Sciatic nerve (tissue), 2 donors: ENCODE results near the gene CD1B. TPM values are rescaled to one million over a fixed set of nuclear protein-coding genes. Genes with fewer than 3 reads are reported as not detected.
A peak's percentile ranks its signal among the peaks of the same experiment; 100 is the strongest.
"Not testable (repeated sequence)": the region's sequence is repeated elsewhere in the genome, so short reads cannot be mapped to it uniquely, and the experiment has no call there.

Source experiments
- ATAC-seq: fragments of 200-7000 bp; cut with Tn5 transposase; one replicate; pipeline ENCODE4 v1.9.1; 2020; ENCODE audit warnings: mild to moderate bottlenecking, moderate library complexity
- DNase-seq: peaks from one replicate; pipeline ENCODE4 v3.0.0-alpha.2; 2020; ENCODE audit warnings: low spot score
- intact Hi-C: fragments of 100-400 bp; cut with DNase I; formaldehyde crosslinking; loops from one replicate; pipeline ENCODE4 v1.14.2; 2022
- total RNA-seq: library from RNA; stranded (reverse); fragmentation: NEBNext Ultra II Directional; extraction: Animal tissue kit (Norgen Biotek cat#: 25700); gene quantifications from one replicate; pipeline ENCODE4 v1.2.1, GENCODE V29; 2021
- donor health status: DM: no; HTN: no; CAD: no.
- donor health status: DM: no; HTN: no; CAD: no.

Gene CD1B
- total RNA-seq, result not detected

GRCh38 chr1:158331481-158332150, at the start of gene CD1B:
Gene CD1B (minus strand): TSS chr1:158331531. CDS start chr1:158331423, 108 bp downstream.
- intact Hi-C loops, result no loop called here
- ATAC-seq, result no peak
- DNase-seq, result no peak

- ATAC-seq (no peak), DNase-seq (no peak)
- intact Hi-C loops, result no loop called here
Measured at GRCh38 chr1:158374860-158375259, 43.5 kb upstream of the CD1B start.

GRCh38 chr1:158374101-158374500, 42.8 kb upstream of the CD1B start:
- ATAC-seq, intact Hi-C loops, DNase-seq: not testable (repeated sequence)

GRCh38 chr1:158371188-158371953, 40.0 kb upstream of the CD1B start:
- intact Hi-C loops, result no loop called here
- DNase-seq, result no peak

GRCh38 chr1:158366783-158367182, 35.5 kb upstream of the CD1B start:
- intact Hi-C loops, result no loop called here

More at GRCh38 chr1:158371188-158371953, 40.0 kb upstream of the CD1B start:
- ATAC-seq, result no peak

GRCh38 chr1:158362941-158363340, 31.6 kb upstream of the CD1B start:
- intact Hi-C loops, result no loop called here
- DNase-seq (no peak), ATAC-seq (no peak)

More at GRCh38 chr1:158366783-158367182, 35.5 kb upstream of the CD1B start:
- ATAC-seq, result no peak
- no peak for DNase-seq

GRCh38 chr1:158362482-158362881, 31.2 kb upstream of the CD1B start:
- ATAC-seq (no peak), DNase-seq (no peak)
- intact Hi-C loops, result no loop called here

- ATAC-seq (peak; percentile 57), DNase-seq (no peak)
- intact Hi-C loops, result no loop called here
Measured at GRCh38 chr1:158357441-158357840, 26.1 kb upstream of the CD1B start.

GRCh38 chr1:158356616-158357015, 25.3 kb upstream of the CD1B start:
- DNase-seq, result no peak
- intact Hi-C loops, result no loop called here
- ATAC-seq, result no peak

GRCh38 chr1:158355773-158356285, 24.5 kb upstream of the CD1B start:
- intact Hi-C loops, result no loop called here
- no peak for DNase-seq
- ATAC-seq, result no peak

- DNase-seq (no peak), ATAC-seq (peak; percentile 51)
- intact Hi-C loops, result no loop called here
Measured at GRCh38 chr1:158354255-158354654, 22.9 kb upstream of the CD1B start.

GRCh38 chr1:158353303-158354075, 22.2 kb upstream of the CD1B start, which contains the start of gene CD1E:
Gene CD1E (plus strand): TSS chr1:158353894. CDS start chr1:158353989, 95 bp downstream.
- intact Hi-C loops, result no loop called here
- peak; percentile 38 for ATAC-seq
- DNase-seq, result no peak

- intact Hi-C loops, DNase-seq, ATAC-seq: not testable (repeated sequence)
Measured at GRCh38 chr1:158348946-158349345, 17.6 kb upstream of the CD1B start.

GRCh38 chr1:158336413-158336812, 5.1 kb upstream of the CD1B start:
- intact Hi-C loops, DNase-seq, ATAC-seq: not testable (repeated sequence)

- intact Hi-C loops, result no loop called here
- no peak for ATAC-seq
- DNase-seq, result no peak
Measured at GRCh38 chr1:158335213-158335532, 3.8 kb upstream of the CD1B start.

- intact Hi-C loops, result no loop called here
- ATAC-seq, result no peak
- DNase-seq, result no peak
Measured at GRCh38 chr1:158334526-158335212, 3.3 kb upstream of the CD1B start.

- intact Hi-C loops, result no loop called here
- ATAC-seq (no peak), DNase-seq (no peak)
Measured at GRCh38 chr1:158333405-158334155, 2.2 kb upstream of the CD1B start.

GRCh38 chr1:158331106-158331425, 265 bp downstream of the CD1B start:
- DNase-seq (no peak), ATAC-seq (no peak)
- intact Hi-C loops, result no loop called here
